ENCODE measurements around the gene SNRPE.
"Not testable (repeated sequence)": the region's sequence is repeated elsewhere in the genome, so short reads cannot be mapped to it uniquely, and the experiment has no call there.

DNA sequence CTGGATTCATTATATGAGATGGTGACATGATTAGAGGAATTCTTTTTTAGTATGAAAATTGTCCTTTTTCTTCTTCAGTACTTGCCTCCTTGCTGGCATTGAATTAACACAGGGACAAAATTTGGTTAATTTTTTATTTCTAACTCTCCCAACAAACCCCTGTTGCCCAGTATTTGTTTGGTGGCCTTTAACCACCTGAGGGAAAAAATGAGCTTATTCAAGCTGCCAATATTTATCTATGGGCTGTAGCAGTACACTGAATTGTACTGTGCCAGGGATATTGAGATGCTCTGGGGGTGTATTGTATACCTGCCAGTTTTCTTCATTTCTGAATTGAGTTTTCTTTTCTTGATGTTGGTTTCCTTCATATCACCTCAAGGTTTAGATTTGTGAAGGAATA, 8.3 kb upstream of the SNRPE start:
- TF ChIP-seq, protein P1, sequence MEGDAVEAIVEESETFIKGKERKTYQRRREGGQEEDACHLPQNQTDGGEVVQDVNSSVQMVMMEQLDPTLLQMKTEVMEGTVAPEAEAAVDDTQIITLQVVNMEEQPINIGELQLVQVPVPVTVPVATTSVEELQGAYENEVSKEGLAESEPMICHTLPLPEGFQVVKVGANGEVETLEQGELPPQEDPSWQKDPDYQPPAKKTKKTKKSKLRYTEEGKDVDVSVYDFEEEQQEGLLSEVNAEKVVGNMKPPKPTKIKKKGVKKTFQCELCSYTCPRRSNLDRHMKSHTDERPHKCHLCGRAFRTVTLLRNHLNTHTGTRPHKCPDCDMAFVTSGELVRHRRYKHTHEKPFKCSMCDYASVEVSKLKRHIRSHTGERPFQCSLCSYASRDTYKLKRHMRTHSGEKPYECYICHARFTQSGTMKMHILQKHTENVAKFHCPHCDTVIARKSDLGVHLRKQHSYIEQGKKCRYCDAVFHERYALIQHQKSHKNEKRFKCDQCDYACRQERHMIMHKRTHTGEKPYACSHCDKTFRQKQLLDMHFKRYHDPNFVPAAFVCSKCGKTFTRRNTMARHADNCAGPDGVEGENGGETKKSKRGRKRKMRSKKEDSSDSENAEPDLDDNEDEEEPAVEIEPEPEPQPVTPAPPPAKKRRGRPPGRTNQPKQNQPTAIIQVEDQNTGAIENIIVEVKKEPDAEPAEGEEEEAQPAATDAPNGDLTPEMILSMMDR (optimal IDR thresholded peaks at IDR 0.05 in 1 of 3, IDR thresholded peaks at IDR 0.05 in 1 of 3, conservative IDR thresholded peaks at IDR 0.05 in 1 of 3; ENCODE audit: extremely low read depth in 1 of 3, insufficient read depth in 2 of 3, low read length in 3 of 3): not testable (repeated sequence)
- TF ChIP-seq EZH2 (IDR thresholded peaks at IDR 0.05; ENCODE audit: low read length): not testable (repeated sequence)

All from keratinocyte (primary cell).